ENCODE measurements around the gene PDE2A. TPM values are rescaled to one million over a fixed set of nuclear protein-coding genes. Genes with fewer than 3 reads are reported as not detected.

PDE2A gene
- total and polyA plus RNA-seq, 10 of the 15 experiments (the other 5 are each of a cell fraction or from before 2014, with no cell fraction given): 0.06 to 0.15 (median 0.11) TPM; not detected in 6

- Histone ChIP-seq H3K79me2 (ENCODE audit: control insufficient read depth, insufficient read depth, low read length) (no peaks in the 10 kb centered on the region), H3K9ac (ENCODE audit: control insufficient read depth, insufficient read depth, low read length) (no peak overlapping the region), H3K4me1 (ENCODE audit: control insufficient read depth, insufficient read depth, low read length) (no peaks in the 10 kb centered on the region), H3K4me3 (no peak overlapping the region), H3K36me3 (ENCODE audit: control insufficient read depth in 2 of 2, insufficient read depth in 2 of 2, low read length in 1 of 2) (no peaks in the 10 kb centered on the region), H3K4me2 (ENCODE audit: control insufficient read depth, insufficient read depth) (no peak overlapping the region), H4K20me1 (ENCODE audit: control insufficient read depth, insufficient read depth) (peaks cover 2% of the 10 kb centered on the region; the same call in 1 of the 2 replicates), H2AFZ (ENCODE audit: control insufficient read depth, low read depth, low read length) (no peak overlapping the region), H3K27me3 (replicated peaks in 1 of 2; ENCODE audit: control insufficient read depth in 2 of 2, insufficient read depth in 2 of 2, low read length in 1 of 2) (peaks cover 3% of the 10 kb centered on the region in 2 experiments), H3K9me3 (replicated peaks; ENCODE audit: control insufficient read depth, insufficient read depth, low read length) (no peaks in the 10 kb centered on the region), H3K27ac (ENCODE audit: control insufficient read depth, insufficient read depth) (no peak overlapping the region)
- in situ Hi-C loops (cut with MboI): loop anchor here (10.0 kb wide), 1 partner anchor 95 kb away; no protein-coding TSS in a partner anchor
- DNase-seq (ENCODE audit: low read depth, low spot score) (no peak), ATAC-seq (no peak), FAIRE-seq (no peak)
- intact Hi-C loops (cut with micrococcal nuclease; ENCODE audit: unreplicated experiment): no loop called here
- POLR2A ChIA-PET: no interaction called here
- SMC1A ChIA-PET (ENCODE audit: uncharacterized antibody, unreplicated experiment): no interaction called here
- no TSS peak for BruUV-seq (replicated peaks)
- no peak for TF ChIP-seq FOXK2 (IDR thresholded peaks at IDR 0.05)
- peak; percentile 6; the same call in 1 of the 2 replicates for TF ChIP-seq TCF12 (IDR thresholded peaks at IDR 0.05; ENCODE audit: low read depth, low read length)
- WGBS (ENCODE audit: insufficient coverage, insufficient replicate concordance, low lambda C conversion rate, missing lambda C conversion rate): 22% methylated on average over 4 of the region's 4 CpGs
- CTCF ChIA-PET: no interaction called here
- RAD21 ChIA-PET (ENCODE audit: unreplicated experiment): no interaction called here
Measured at GRCh38 chr11:72569966-72570892, 104.0 kb downstream of the PDE2A start.

GRCh38 chr11:72568861-72569260 is 105.4 kb downstream of the PDE2A start:
- H3K27ac ChIP-seq (ENCODE audit: control insufficient read depth, insufficient read depth): no peak overlapping the region
- DNase-seq (ENCODE audit: low read depth, low spot score) (no peak), FAIRE-seq (no peak), ATAC-seq (no peak)
- in situ Hi-C loops (cut with MboI) (no loop called here), intact Hi-C loops (cut with micrococcal nuclease; ENCODE audit: unreplicated experiment) (no loop called here)
- H3K79me2 ChIP-seq (ENCODE audit: control insufficient read depth, insufficient read depth, low read length): no peaks in the 10 kb centered on the region
- no peaks in the 10 kb centered on the region for H3K36me3 ChIP-seq (ENCODE audit: control insufficient read depth in 2 of 2, insufficient read depth in 2 of 2, low read length in 1 of 2)
- no peak overlapping the region for H3K4me3 ChIP-seq
- H3K4me2 ChIP-seq (ENCODE audit: control insufficient read depth, insufficient read depth): no peak overlapping the region
- peaks cover under 1 to 3% of the 10 kb centered on the region in 2 experiments; a peak in 3 of 4 replicates for H3K27me3 ChIP-seq (replicated peaks in 1 of 2; ENCODE audit: control insufficient read depth in 2 of 2, insufficient read depth in 2 of 2, low read length in 1 of 2)
- peaks cover 2% of the 10 kb centered on the region; the same call in 1 of the 2 replicates for H4K20me1 ChIP-seq (ENCODE audit: control insufficient read depth, insufficient read depth)
- no peak overlapping the region for H2AFZ ChIP-seq (ENCODE audit: control insufficient read depth, low read depth, low read length)
- no peaks in the 10 kb centered on the region for H3K4me1 ChIP-seq (ENCODE audit: control insufficient read depth, insufficient read depth, low read length)
- SMC1A ChIA-PET (ENCODE audit: uncharacterized antibody, unreplicated experiment): no interaction called here
- H3K9ac ChIP-seq (ENCODE audit: control insufficient read depth, insufficient read depth, low read length): no peak overlapping the region
- no peaks in the 10 kb centered on the region for H3K9me3 ChIP-seq (replicated peaks; ENCODE audit: control insufficient read depth, insufficient read depth, low read length)
- RAD21 ChIA-PET (ENCODE audit: unreplicated experiment): no interaction called here
- CTCF ChIA-PET: interaction anchor here (0.7 kb wide), 1 partner anchor 9 kb away, joined by 3 read pairs; no protein-coding TSS in a partner anchor
- BruUV-seq (replicated peaks): no TSS peak
- 41% methylated on average over 6 of the region's 6 CpGs for WGBS (ENCODE audit: insufficient coverage, insufficient replicate concordance, low lambda C conversion rate, missing lambda C conversion rate)
- POLR2A ChIA-PET: interaction anchor here (0.6 kb wide), 1 partner anchor 296 kb away, joined by 3 read pairs; no protein-coding TSS in a partner anchor
- no peak for TF ChIP-seq PAX5 (IDR thresholded peaks at IDR 0.05; ENCODE audit: borderline replicate concordance, low read depth, low read length)
- no peak for TF ChIP-seq PKNOX1 (IDR thresholded peaks at IDR 0.05)
- no peak for TF ChIP-seq NR2F1 (conservative IDR thresholded peaks at IDR 0.05)
- no peak for TF ChIP-seq IRF3 (IDR thresholded peaks at IDR 0.05)
- TF ChIP-seq RELB (IDR thresholded peaks at IDR 0.05; ENCODE audit: low read depth): no peak
- TF ChIP-seq CHD4 (IDR thresholded peaks at IDR 0.05): no peak
- no peak for TF ChIP-seq GATAD2B (conservative IDR thresholded peaks at IDR 0.05; ENCODE audit: low read depth)
